Stomach (tissue), 19 donors: Measurements from ENCODE around the gene FNBP1. TPM values are rescaled to one million over a fixed set of nuclear protein-coding genes. Genes with fewer than 3 reads are reported as not detected.

Source experiments
- DNase-seq, 2 donors: peaks; one replicate each; pipeline versions ENCODE4 v3.0.0 to v3.0.0-alpha.2; 2013 to 2019
- H3K27ac ChIP-seq, 5 donors: fragments of 200-600 bp in 4 of 5; sonication (generic) in 4 of 5; one replicate each; pipeline ENCODE4 v1.5.1; 2013 to 2019; ENCODE audit warnings: mild to moderate bottlenecking in 1 of 5, moderate library complexity in 1 of 5
- H3K27me3 ChIP-seq, 3 donors: fragments of 200-600 bp; sonication (generic); one replicate each; pipeline ENCODE4 v1.5.1; 2017 to 2019; ENCODE audit warnings: mixed run types in 1 of 3
- H3K36me3 ChIP-seq, 4 donors: fragments of 200-600 bp; sonication (generic); 1 replicate in 3 of 4; 2 replicates in 1 of 4; pipeline ENCODE4 v1.5.1; 2016 to 2019
- H3K4me1 ChIP-seq, 4 donors: fragments of 200-600 bp; sonication (generic); one replicate each; pipeline ENCODE4 v1.5.1; 2016 to 2019
- H3K4me3 ChIP-seq, 4 donors: fragments of 200-600 bp; sonication (generic) in 3 of 4; one replicate each; pipeline ENCODE4 v1.5.1; 2016 to 2019; ENCODE audit warnings: mild to moderate bottlenecking in 1 of 4
- H3K9me3 ChIP-seq, 4 donors: fragments of 200-600 bp; sonication (generic); one replicate each; pipeline ENCODE4 v1.5.1; 2016 to 2019
- CTCF ChIP-seq, 7 experiments: fragments of 450-650 bp in 4 of 7; fragments of 200-600 bp in 3 of 7; sonication (generic) in 3 of 7; IDR thresholded peaks; one replicate each; pipeline ENCODE4 v1.5.1; 2016 to 2019; ENCODE audit warnings: antibody characterized with exemption in 7 of 7, control low read depth in 2 of 7, mild to moderate bottlenecking in 1 of 7
- EP300 ChIP-seq: sonication (generic); formaldehyde crosslinking; IDR thresholded peaks from one replicate; pipeline ENCODE4 v1.6.1; 2017; ENCODE audit warnings: antibody characterized with exemption
- POLR2A ChIP-seq, 4 donors: fragments of 450-650 bp; IDR thresholded peaks; one replicate each; pipeline ENCODE4 v1.6.1; 2016; ENCODE audit warnings: antibody characterized with exemption in 4 of 4, control low read depth in 2 of 4, mild to moderate bottlenecking in 1 of 4, moderate library complexity in 1 of 4
- POLR2AphosphoS5 ChIP-seq, 3 donors: sonication (generic); formaldehyde crosslinking; IDR thresholded peaks; one replicate each; pipeline ENCODE4 v1.6.1; 2016; ENCODE audit warnings: antibody characterized with exemption in 3 of 3
- WGBS, 5 donors: extraction: QIAGEN DNeasy Blood & Tissue Kit in 3 of 5; methylation state at CpG; one replicate each; pipeline versions ENCODE4 v1.1.5 to v1.1.7; 2013 to 2018; 5-methylcytosine and 5-hydroxymethylcytosine counted together
- intact Hi-C: fragments of 100-400 bp; cut with DNase I; formaldehyde crosslinking; loops from one replicate; pipeline ENCODE4 v1.15.1; 2023; ENCODE audit warnings: low total_unique reads
- long read RNA-seq, 10 donors: transcript quantifications; one replicate each; lab custom pipeline, GENCODE V29; 2026
- polyA plus RNA-seq, 3 donors: library from polyadenylated mRNA; stranded (reverse); fragments of 200-250 nt; gene quantifications; one replicate each; pipeline ENCODE4 v1.2.3, GENCODE V29; 2013
- total RNA-seq, 5 donors: library from RNA; depleted of rRNA; stranded (reverse); fragments of >200 nt; gene quantifications; one replicate each; pipeline versions ENCODE4 v1.1.0 to v1.2.3, GENCODE V29; 2014 to 2016
- donor health status: healthy with polysubstance abuse.
- donor health status: Bipolar disorder and iron deficiency.
- donor health status: healthy.

The FNBP1 gene
- total RNA-seq (100 to 1,000 TPM in 1 of 5 donors, 10 to 100 TPM in 4; 52.7 to 129 (median 69.6) TPM), polyA plus RNA-seq (10 to 100 TPM in 2 of 3 donors, 1 to 10 TPM in 1; 9.0 to 19.7 (median 10.4) TPM)
- long read RNA-seq, donor 1, full-length matches to known transcripts = 1 of 10 reads
- long read RNA-seq, donor 1, partial matches to known transcripts = 9 of 10 reads
- long read RNA-seq, donor 1, other reads (novel, unspliced or antisense) = 0 of 10 reads
- long read RNA-seq, donor 2, full-length matches to known transcripts = 1 of 28 reads
- long read RNA-seq, donor 2, partial matches to known transcripts = 22 of 28 reads
- long read RNA-seq, donor 2, other reads (novel, unspliced or antisense) = 5 of 28 reads
- long read RNA-seq, donor 3 = 0 reads
- long read RNA-seq, donor 4 = 0 reads
- long read RNA-seq, donor 5, full-length matches to known transcripts = 1 of 6 reads
- long read RNA-seq, donor 5, partial matches to known transcripts = 5 of 6 reads
- long read RNA-seq, donor 5, other reads (novel, unspliced or antisense) = 0 of 6 reads
- long read RNA-seq, donor 6, full-length matches to known transcripts = 6 of 72 reads
- long read RNA-seq, donor 6, partial matches to known transcripts = 66 of 72 reads
- long read RNA-seq, donor 6, other reads (novel, unspliced or antisense) = 0 of 72 reads
- long read RNA-seq, donor 7, partial matches to known transcripts = 17 of 17 reads
- long read RNA-seq, donor 7, other reads (novel, unspliced or antisense) = 0 of 17 reads
- long read RNA-seq, donor 8 = 0 reads
- long read RNA-seq, donor 9, partial matches to known transcripts = 8 of 8 reads
- long read RNA-seq, donor 9, other reads (novel, unspliced or antisense) = 0 of 8 reads
- long read RNA-seq, donor 10 = 0 reads

DNA sequence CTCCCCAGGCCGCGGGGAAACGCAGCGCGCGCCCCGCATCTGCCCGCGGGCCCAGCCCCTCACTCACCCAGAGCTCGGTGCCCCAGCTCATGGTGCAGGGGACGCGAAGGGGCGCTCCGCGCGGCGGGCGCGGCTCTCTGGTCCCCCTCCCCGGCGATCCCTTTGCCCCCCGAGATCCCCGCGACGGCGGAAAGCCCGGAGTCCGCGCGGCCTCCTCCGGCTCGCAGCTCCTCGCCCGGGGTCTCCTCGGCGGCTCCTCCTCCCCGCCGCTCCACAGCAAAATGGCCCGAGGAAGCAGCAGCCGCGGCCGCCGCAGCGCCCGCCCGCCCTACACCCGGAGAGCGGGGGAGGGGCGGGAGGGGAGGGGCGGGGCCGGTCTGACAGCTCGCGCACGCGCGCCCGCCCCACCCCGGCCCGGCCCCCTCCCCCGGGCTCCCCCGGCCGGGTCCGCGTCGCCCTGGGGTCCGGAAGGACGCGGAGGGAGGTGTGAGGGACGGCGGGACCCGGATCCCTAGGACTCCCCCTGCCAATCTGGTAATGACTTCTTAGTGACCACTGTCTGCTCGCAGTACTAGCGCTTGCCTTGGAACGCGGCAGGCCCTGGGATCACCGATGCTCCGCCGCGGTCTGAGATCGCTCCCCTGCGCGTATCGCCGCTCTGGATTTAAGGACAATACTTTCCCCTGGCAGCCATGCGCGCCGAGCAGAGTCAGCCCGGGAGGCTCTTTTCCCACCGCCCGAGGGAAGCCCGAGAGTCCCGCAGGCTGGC is at the start of gene FNBP1:
Gene FNBP1, minus strand, starts transcription at position 305 of the 769 bp plus-strand sequence. Its CDS starts 214 bp downstream, at position 91.
- no peak for TF ChIP-seq EP300
- TF ChIP-seq CTCF (IDR thresholded peaks at IDR 0.05) = no peak
- peak in 1 of 4 donors; percentile 19 for TF ChIP-seq POLR2A (IDR thresholded peaks at IDR 0.05)
- peak; percentile 83 to 91 (median 88) for TF ChIP-seq POLR2AphosphoS5 (IDR thresholded peaks at IDR 0.05)
- Histone ChIP-seq H3K9me3 (no peaks in the 10 kb centered on the region), H3K27ac (peak within 1 kb of the TSS; percentile 90 to 97 (median 95)), H3K36me3 (no peaks in the 10 kb centered on the region), H3K4me1 (peaks cover 31 to 65% (median 52%) of the 10 kb centered on the region in 4 donors), H3K4me3 (peak within 1 kb of the TSS; percentile 85 to 99 (median 91)), H3K27me3 (no peaks in the 10 kb centered on the region)
- intact Hi-C loops = loop anchor here (10.0 kb wide), 1 partner anchor 158 kb away; no protein-coding TSS in a partner anchor
- peak; percentile 78 to 95 for DNase-seq
- 0% methylated on average over 17 to 91 of the region's 92 CpGs for WGBS, 5 donors

- H3K9me3 ChIP-seq = no peaks in the 10 kb centered on the region
- WGBS, 5 donors = 71 to 83% (median 75%) methylated on average over 3 of the region's 3 CpGs
- H3K27me3 ChIP-seq = no peaks in the 10 kb centered on the region
- intact Hi-C loops = no loop called here
- no peak overlapping the region for H3K4me3 ChIP-seq
- H3K4me1 ChIP-seq = no peaks in the 10 kb centered on the region
- H3K27ac ChIP-seq = no peak overlapping the region
- no peak for DNase-seq
- TF ChIP-seq EP300 (no peak), POLR2A (IDR thresholded peaks at IDR 0.05) (no peak), CTCF (IDR thresholded peaks at IDR 0.05) (no peak), POLR2AphosphoS5 (IDR thresholded peaks at IDR 0.05) (no peak)
- H3K36me3 ChIP-seq = peaks cover 53 to 100% (median 96%) of the 10 kb centered on the region in 4 donors
Measured at GRCh38 chr9:130090915-130091314, 47.9 kb upstream of the FNBP1 start.

GRCh38 chr9:130089141-130089540 is 46.2 kb upstream of the FNBP1 start:
- Histone ChIP-seq H3K27me3 (no peaks in the 10 kb centered on the region), H3K36me3 (peaks cover 44 to 99% (median 95%) of the 10 kb centered on the region in 4 donors), H3K4me3 (no peak overlapping the region), H3K9me3 (no peaks in the 10 kb centered on the region), H3K27ac (no peak overlapping the region), H3K4me1 (no peaks in the 10 kb centered on the region)
- intact Hi-C loops = no loop called here
- WGBS, 5 donors = 92 to 97% (median 96%) methylated on average over 12 of the region's 12 CpGs
- TF ChIP-seq EP300 = no peak
- DNase-seq = no peak

- Histone ChIP-seq H3K36me3 (peaks cover 50 to 99% (median 95%) of the 10 kb centered on the region in 4 donors), H3K27me3 (no peaks in the 10 kb centered on the region), H3K27ac (no peak overlapping the region), H3K4me3 (no peak overlapping the region), H3K4me1 (no peaks in the 10 kb centered on the region), H3K9me3 (no peaks in the 10 kb centered on the region)
- WGBS, 5 donors = 80 to 95% (median 94%) methylated on average over 6 of the region's 6 CpGs
- TF ChIP-seq POLR2AphosphoS5 (IDR thresholded peaks at IDR 0.05) = no peak
- no peak for TF ChIP-seq POLR2A (IDR thresholded peaks at IDR 0.05)
- TF ChIP-seq EP300 = no peak
- no peak for TF ChIP-seq CTCF (IDR thresholded peaks at IDR 0.05)
- intact Hi-C loops = no loop called here
- DNase-seq = no peak
Measured at GRCh38 chr9:130088051-130088450, 45.1 kb upstream of the FNBP1 start.
